ENCODE measurements around the gene TEKTIP1. TPM values are rescaled to one million over a fixed set of nuclear protein-coding genes. Genes with fewer than 3 reads are reported as not detected.

The TEKTIP1 gene
- total RNA-seq, 4 donors from 2014 or later, result 1.8 to 4.1 TPM; not detected in 2

- TF ChIP-seq, protein P1, sequence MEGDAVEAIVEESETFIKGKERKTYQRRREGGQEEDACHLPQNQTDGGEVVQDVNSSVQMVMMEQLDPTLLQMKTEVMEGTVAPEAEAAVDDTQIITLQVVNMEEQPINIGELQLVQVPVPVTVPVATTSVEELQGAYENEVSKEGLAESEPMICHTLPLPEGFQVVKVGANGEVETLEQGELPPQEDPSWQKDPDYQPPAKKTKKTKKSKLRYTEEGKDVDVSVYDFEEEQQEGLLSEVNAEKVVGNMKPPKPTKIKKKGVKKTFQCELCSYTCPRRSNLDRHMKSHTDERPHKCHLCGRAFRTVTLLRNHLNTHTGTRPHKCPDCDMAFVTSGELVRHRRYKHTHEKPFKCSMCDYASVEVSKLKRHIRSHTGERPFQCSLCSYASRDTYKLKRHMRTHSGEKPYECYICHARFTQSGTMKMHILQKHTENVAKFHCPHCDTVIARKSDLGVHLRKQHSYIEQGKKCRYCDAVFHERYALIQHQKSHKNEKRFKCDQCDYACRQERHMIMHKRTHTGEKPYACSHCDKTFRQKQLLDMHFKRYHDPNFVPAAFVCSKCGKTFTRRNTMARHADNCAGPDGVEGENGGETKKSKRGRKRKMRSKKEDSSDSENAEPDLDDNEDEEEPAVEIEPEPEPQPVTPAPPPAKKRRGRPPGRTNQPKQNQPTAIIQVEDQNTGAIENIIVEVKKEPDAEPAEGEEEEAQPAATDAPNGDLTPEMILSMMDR (IDR thresholded peaks at IDR 0.05; ENCODE audit: low read depth), result no peak
Observed at GRCh38 chr19:3510727-3511126, 28.2 kb upstream of the TEKTIP1 start.

- TF ChIP-seq, protein P1 (IDR thresholded peaks at IDR 0.05; ENCODE audit: low read depth), result no peak
Observed at GRCh38 chr19:3511506-3512251, 27.3 kb upstream of the TEKTIP1 start.

DNA sequence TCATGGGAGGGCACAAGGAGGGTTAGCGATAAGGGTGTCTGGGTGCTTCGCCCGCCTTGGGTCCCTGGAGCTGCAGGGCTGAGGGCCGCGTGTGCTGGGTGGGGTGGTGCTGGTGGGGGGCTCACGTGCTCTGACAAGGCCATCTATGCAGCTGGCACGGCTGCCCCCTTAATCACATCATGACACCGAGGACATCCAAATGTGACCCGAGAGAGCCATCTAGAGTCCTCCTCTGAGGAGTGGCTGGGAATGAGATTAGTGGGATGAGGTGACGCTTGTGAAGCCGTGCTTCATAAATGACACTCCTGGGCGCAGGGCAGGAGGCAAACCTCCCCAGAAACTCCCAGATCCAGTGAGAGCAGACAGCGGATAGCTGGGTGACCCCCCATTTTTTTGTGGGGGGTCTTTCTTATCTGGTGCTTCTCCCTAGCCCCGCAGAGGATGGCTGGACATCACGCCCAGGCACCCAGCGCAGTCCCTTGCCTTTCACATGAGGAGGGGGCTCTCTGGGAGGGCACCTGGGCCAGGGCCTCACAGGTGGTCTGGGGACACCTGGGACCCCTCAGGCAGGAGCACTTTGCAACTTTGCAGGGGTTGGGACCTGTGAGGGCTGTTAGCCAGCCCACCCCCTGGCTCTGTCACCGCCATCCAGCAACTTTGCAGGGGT is 26.3 kb upstream of the TEKTIP1 start:
- TF ChIP-seq, protein P1 (IDR thresholded peaks at IDR 0.05; ENCODE audit: low read depth), result no peak

GRCh38 chr19:3513229-3514140 is 25.5 kb upstream of the TEKTIP1 start:
- TF ChIP-seq, protein P1 (IDR thresholded peaks at IDR 0.05; ENCODE audit: low read depth), result no peak

GRCh38 chr19:3514930-3515329 is 24.0 kb upstream of the TEKTIP1 start:
- TF ChIP-seq, protein P1 (IDR thresholded peaks at IDR 0.05; ENCODE audit: low read depth), result no peak

GRCh38 chr19:3515891-3516422 is 23.0 kb upstream of the TEKTIP1 start:
- TF ChIP-seq, protein P1 (IDR thresholded peaks at IDR 0.05; ENCODE audit: low read depth), result no peak

All from subcutaneous adipose tissue (tissue), 4 donors.